ENCODE measurements around the gene TRABD2B. TPM values are rescaled to one million over a fixed set of nuclear protein-coding genes. Genes with fewer than 3 reads are reported as not detected.

Gene TRABD2B
- polyA plus RNA-seq, 4 donors, result under 0.01 to 2.6 (median 2.2) TPM; not detected in 1

DNA sequence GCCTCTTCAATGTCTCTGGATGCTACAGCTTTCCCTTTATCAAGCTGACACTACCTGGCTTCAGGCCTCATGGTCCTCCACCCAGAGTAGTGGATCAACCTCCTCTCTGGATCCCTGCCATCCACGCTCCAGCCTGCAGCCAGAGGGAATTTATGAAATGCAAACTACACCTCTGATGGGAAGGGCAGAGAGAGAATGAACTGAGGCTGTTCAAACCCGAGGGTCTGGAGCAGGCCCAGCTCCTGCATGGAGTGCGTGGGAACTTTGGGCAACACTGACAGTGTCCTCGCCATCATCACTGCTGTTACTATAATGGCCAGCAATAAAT, 157.8 kb downstream of the TRABD2B start:
- FAIRE-seq (no peak), DNase-seq (no peak)
- H3K36me3 ChIP-seq (ENCODE audit: control insufficient read depth in 3 of 3, insufficient read depth in 2 of 3, low read depth in 1 of 3, low read length in 3 of 3), result no peaks in the 10 kb centered on the region
- H3K4me1 ChIP-seq (ENCODE audit: control insufficient read depth in 3 of 3, insufficient read depth in 2 of 3, low read depth in 1 of 3, low read length in 2 of 3), result peaks cover 0 to 43% (median 6%) of the 10 kb centered on the region in 3 donors
- WGBS, 3 donors, result 73 to 79% (median 78%) methylated on average over 4 of the region's 4 CpGs
- H3K4me3 ChIP-seq (ENCODE audit: low read depth in 1 of 3, low read length in 3 of 3), result no peak overlapping the region
- H3K27me3 ChIP-seq (ENCODE audit: control insufficient read depth in 3 of 3, insufficient read depth in 3 of 3, low read length in 3 of 3), result no peaks in the 10 kb centered on the region
- peaks cover 0 to 3% of the 10 kb centered on the region in 2 donors for H3K9me3 ChIP-seq (ENCODE audit: control insufficient read depth in 2 of 2, insufficient read depth in 1 of 2, low read depth in 1 of 2, low read length in 1 of 2)
- no peak overlapping the region for H3K27ac ChIP-seq (ENCODE audit: low read depth in 1 of 3, low read length in 2 of 3)

- Histone ChIP-seq H3K4me1 (ENCODE audit: control insufficient read depth in 3 of 3, insufficient read depth in 2 of 3, low read depth in 1 of 3, low read length in 2 of 3) (peaks cover 0 to 37% (median 6%) of the 10 kb centered on the region in 3 donors), H3K27me3 (ENCODE audit: control insufficient read depth in 3 of 3, insufficient read depth in 3 of 3, low read length in 3 of 3) (no peaks in the 10 kb centered on the region), H3K27ac (ENCODE audit: low read depth in 1 of 3, low read length in 2 of 3) (peak overlapping the region; percentile 6 to 57 (median 6)), H3K9me3 (ENCODE audit: control insufficient read depth in 2 of 2, insufficient read depth in 1 of 2, low read depth in 1 of 2, low read length in 1 of 2) (peaks cover 0 to 6% of the 10 kb centered on the region in 2 donors), H3K4me3 (ENCODE audit: low read depth in 1 of 3, low read length in 3 of 3) (no peak overlapping the region), H3K36me3 (ENCODE audit: control insufficient read depth in 3 of 3, insufficient read depth in 2 of 3, low read depth in 1 of 3, low read length in 3 of 3) (no peaks in the 10 kb centered on the region)
- FAIRE-seq (no peak), DNase-seq (peak in 1 of 2 donors; percentile 65)
- WGBS, 3 donors, result 61 to 80% (median 62%) methylated on average over 16 of the region's 16 CpGs
Observed at GRCh38 chr1:47838562-47839432, 158.4 kb downstream of the TRABD2B start.

DNA sequence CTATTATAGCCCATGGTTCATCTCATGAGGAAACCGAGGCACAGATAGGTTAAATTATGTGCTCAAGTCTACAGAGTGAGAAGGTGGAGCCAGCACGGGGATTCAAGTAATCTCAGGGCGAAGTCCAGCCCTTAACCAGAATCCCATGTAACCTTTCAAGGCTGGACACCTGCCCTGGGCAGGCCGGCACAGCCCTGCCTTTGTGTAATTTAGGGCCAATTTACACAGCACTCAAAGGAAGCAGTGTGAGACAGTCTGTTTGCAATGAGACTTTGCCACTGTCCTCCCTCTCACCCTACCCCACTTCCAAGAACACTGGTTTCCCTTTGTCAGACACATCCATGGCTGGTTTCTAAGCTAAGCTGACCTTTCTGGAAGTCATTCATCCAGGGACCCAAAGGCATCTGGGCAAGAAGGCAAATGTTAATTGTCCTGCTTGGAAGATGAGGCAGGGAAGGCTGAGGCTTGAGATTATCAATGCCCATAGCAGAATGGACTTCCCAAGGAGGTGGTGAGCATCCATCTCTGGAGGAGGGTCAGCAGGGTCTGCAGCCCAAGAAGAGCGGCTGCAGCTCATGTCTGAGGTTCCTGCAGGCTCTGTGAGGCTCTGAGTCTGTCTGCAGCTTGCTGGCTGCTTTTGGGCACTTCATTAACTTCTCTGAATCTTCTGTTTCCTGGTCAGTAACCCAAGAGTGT, 159.2 kb downstream of the TRABD2B start:
- peaks cover 0 to 6% of the 10 kb centered on the region in 2 donors for H3K9me3 ChIP-seq (ENCODE audit: control insufficient read depth in 2 of 2, insufficient read depth in 1 of 2, low read depth in 1 of 2, low read length in 1 of 2)
- DNase-seq (peak; percentile 63 to 84), FAIRE-seq (no peak)
- peak overlapping the region; percentile 6 to 57 (median 6) for H3K27ac ChIP-seq (ENCODE audit: low read depth in 1 of 3, low read length in 2 of 3)
- H3K4me1 ChIP-seq (ENCODE audit: control insufficient read depth in 3 of 3, insufficient read depth in 2 of 3, low read depth in 1 of 3, low read length in 2 of 3), result peaks cover 0 to 35% (median 6%) of the 10 kb centered on the region in 3 donors
- WGBS, 3 donors, result 34 to 63% (median 50%) methylated on average over 5 of the region's 5 CpGs
- H3K36me3 ChIP-seq (ENCODE audit: control insufficient read depth in 3 of 3, insufficient read depth in 2 of 3, low read depth in 1 of 3, low read length in 3 of 3), result no peaks in the 10 kb centered on the region
- H3K27me3 ChIP-seq (ENCODE audit: control insufficient read depth in 3 of 3, insufficient read depth in 3 of 3, low read length in 3 of 3), result no peaks in the 10 kb centered on the region
- H3K4me3 ChIP-seq (ENCODE audit: low read depth in 1 of 3, low read length in 3 of 3), result no peak overlapping the region

DNA sequence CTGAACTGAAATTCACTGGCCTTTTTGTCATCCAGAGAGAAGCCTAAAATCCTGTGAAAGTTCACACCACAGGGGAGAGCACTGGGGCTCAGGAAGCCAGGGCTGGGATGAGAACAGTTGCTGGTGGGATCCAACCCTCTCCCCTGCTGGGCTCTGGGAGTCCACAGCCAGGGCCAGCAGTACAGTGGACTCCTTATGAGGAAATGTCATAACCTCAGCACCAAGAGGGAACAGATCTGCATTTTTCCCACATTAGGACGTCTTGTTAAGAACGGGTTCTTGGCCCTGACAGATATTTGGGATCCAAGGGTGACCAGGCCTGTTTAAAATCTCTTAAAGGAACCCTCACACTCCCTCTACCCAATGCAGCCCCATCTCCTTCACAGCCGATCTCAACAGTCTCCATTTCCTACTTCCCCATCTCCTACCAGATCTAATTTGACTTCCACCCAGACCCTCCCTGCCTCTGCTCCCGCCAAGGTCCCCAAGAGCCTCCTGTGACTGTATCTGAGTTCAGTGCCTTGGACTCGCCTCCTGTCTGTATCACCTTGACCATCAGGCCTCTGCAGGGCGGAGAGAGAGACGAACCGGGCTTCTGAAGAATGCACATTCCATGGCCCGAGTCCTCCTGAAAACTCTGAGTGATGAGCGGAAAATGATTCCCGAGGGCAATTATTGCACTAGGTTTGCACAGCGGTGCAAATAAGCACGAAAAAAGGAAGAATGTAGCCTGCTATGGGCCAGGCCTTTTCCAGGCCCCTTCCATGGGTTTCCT, 159.9 kb downstream of the TRABD2B start:
- DNase-seq, result no peak
- no peaks in the 10 kb centered on the region for H3K27me3 ChIP-seq (ENCODE audit: control insufficient read depth in 3 of 3, insufficient read depth in 3 of 3, low read length in 3 of 3)
- peaks cover 0 to 35% (median 6%) of the 10 kb centered on the region in 3 donors for H3K4me1 ChIP-seq (ENCODE audit: control insufficient read depth in 3 of 3, insufficient read depth in 2 of 3, low read depth in 1 of 3, low read length in 2 of 3)
- peaks cover 0 to 6% of the 10 kb centered on the region in 2 donors for H3K9me3 ChIP-seq (ENCODE audit: control insufficient read depth in 2 of 2, insufficient read depth in 1 of 2, low read depth in 1 of 2, low read length in 1 of 2)
- FAIRE-seq, result no peak
- H3K27ac ChIP-seq (ENCODE audit: low read depth in 1 of 3, low read length in 2 of 3), result peak overlapping the region in 2 of 3 donors; percentile 2 to 21
- 84 to 90% (median 89%) methylated on average over 13 of the region's 13 CpGs for WGBS, 3 donors
- H3K36me3 ChIP-seq (ENCODE audit: control insufficient read depth in 3 of 3, insufficient read depth in 2 of 3, low read depth in 1 of 3, low read length in 3 of 3), result no peaks in the 10 kb centered on the region
- no peak overlapping the region for H3K4me3 ChIP-seq (ENCODE audit: low read depth in 1 of 3, low read length in 3 of 3)

DNA sequence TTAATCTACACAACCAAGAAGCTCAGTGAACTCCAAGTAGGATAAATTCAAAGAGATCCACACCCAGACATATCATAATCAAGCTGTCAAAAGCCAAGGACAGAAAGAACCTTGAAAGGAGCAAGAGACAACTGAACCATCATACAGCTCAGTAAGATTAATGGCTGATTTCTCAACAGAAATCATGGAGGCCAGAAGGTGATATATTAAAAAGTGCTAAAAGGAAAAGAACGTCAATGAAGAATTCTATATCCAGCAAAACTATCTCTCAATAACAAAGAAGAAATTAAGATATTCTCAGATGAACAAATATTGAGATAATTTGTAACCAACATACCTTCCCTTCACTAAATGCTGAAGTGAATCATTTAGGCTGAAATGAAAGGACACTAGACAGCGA, 161.8 kb downstream of the TRABD2B start:
- Histone ChIP-seq H3K9me3 (ENCODE audit: control insufficient read depth in 2 of 2, insufficient read depth in 1 of 2, low read depth in 1 of 2, low read length in 1 of 2) (peaks cover 0 to 6% of the 10 kb centered on the region in 2 donors), H3K36me3 (ENCODE audit: control insufficient read depth in 3 of 3, insufficient read depth in 2 of 3, low read depth in 1 of 3, low read length in 3 of 3) (no peaks in the 10 kb centered on the region), H3K27ac (ENCODE audit: low read depth in 1 of 3, low read length in 2 of 3) (no peak overlapping the region), H3K4me1 (ENCODE audit: control insufficient read depth in 3 of 3, insufficient read depth in 2 of 3, low read depth in 1 of 3, low read length in 2 of 3) (peaks cover 2 to 26% (median 8%) of the 10 kb centered on the region in 3 donors), H3K4me3 (ENCODE audit: low read depth in 1 of 3, low read length in 3 of 3) (no peak overlapping the region), H3K27me3 (ENCODE audit: control insufficient read depth in 3 of 3, insufficient read depth in 3 of 3, low read length in 3 of 3) (no peaks in the 10 kb centered on the region)
- DNase-seq, result no peak
- no peak for FAIRE-seq
- WGBS, 3 donors, result 70 to 92% (median 79%) methylated on average over 2 of the region's 2 CpGs

DNA sequence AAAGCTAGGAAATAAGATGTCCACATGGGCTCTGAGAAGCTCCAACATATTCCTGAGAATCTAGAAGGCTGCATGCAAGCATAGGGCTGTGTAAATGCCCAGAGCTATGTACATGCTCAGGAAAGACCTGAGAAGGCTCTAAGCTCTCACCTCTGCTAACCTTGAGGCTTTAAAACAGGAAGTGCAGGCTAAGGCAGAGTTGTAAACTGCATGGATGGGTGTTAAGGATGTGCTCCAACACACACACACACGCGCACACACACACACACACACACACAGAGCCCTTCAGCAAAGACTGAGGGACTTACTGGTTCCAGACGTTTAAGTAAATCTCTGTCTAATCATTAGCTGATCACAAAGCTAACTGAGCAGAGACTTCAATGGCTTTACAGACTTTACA, 162.9 kb downstream of the TRABD2B start:
- no peak for FAIRE-seq
- no peaks in the 10 kb centered on the region for H3K36me3 ChIP-seq (ENCODE audit: control insufficient read depth in 3 of 3, insufficient read depth in 2 of 3, low read depth in 1 of 3, low read length in 3 of 3)
- H3K27ac ChIP-seq (ENCODE audit: low read depth in 1 of 3, low read length in 2 of 3), result no peak overlapping the region
- H3K4me3 ChIP-seq (ENCODE audit: low read depth in 1 of 3, low read length in 3 of 3), result no peak overlapping the region
- WGBS, 3 donors, result 43 to 49% (median 48%) methylated on average over 3 of the region's 3 CpGs
- no peaks in the 10 kb centered on the region for H3K27me3 ChIP-seq (ENCODE audit: control insufficient read depth in 3 of 3, insufficient read depth in 3 of 3, low read length in 3 of 3)
- peak in 1 of 2 donors; percentile 22 for DNase-seq
- peaks cover 2 to 24% (median 8%) of the 10 kb centered on the region in 3 donors for H3K4me1 ChIP-seq (ENCODE audit: control insufficient read depth in 3 of 3, insufficient read depth in 2 of 3, low read depth in 1 of 3, low read length in 2 of 3)
- peaks cover 0 to 6% of the 10 kb centered on the region in 2 donors for H3K9me3 ChIP-seq (ENCODE audit: control insufficient read depth in 2 of 2, insufficient read depth in 1 of 2, low read depth in 1 of 2, low read length in 1 of 2)

DNA sequence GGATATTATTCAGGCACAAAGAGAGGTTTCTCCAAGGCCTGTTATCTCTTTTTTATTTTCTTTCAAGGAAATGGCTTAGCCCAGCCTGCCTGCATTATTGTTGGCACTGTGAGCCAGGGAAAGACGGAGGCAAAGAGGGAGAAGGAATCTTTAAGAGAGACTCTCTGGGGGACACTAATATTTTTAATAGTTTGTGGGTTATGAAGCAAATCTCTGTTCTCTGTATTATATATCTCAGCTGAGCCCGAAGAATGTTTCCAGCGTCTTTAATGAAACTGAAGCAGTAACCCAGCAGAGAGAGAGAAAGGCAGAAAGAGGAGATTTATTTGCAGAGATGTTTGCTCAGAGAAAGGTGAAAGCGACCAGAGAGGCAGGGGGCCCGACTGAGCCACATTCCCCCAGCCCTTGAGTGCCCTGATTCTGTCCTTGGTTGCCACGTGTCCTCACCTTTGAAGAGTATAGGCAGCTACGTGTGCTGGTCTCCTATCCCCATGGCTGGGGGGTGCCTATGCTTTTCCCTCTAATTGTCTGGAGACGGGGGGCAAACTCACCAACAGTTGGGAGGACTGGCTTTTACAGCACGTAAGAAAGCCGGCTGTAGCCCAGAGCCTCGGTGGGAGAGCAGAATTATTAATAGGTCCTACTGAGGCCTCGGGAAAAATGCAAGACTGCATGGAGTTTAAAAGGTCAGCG, 166.4 kb downstream of the TRABD2B start:
- WGBS, 3 donors, result 71 to 73% (median 73%) methylated on average over 13 of the region's 13 CpGs
- FAIRE-seq (no peak), DNase-seq (no peak)
- Histone ChIP-seq H3K4me3 (ENCODE audit: low read depth in 1 of 3, low read length in 3 of 3) (no peak overlapping the region), H3K36me3 (ENCODE audit: control insufficient read depth in 3 of 3, insufficient read depth in 2 of 3, low read depth in 1 of 3, low read length in 3 of 3) (peaks cover 0 to 5% (median 0%) of the 10 kb centered on the region in 3 donors), H3K27ac (ENCODE audit: low read depth in 1 of 3, low read length in 2 of 3) (peak overlapping the region in 1 of 3 donors; percentile 11), H3K27me3 (ENCODE audit: control insufficient read depth in 3 of 3, insufficient read depth in 3 of 3, low read length in 3 of 3) (no peaks in the 10 kb centered on the region), H3K9me3 (ENCODE audit: control insufficient read depth in 2 of 2, insufficient read depth in 1 of 2, low read depth in 1 of 2, low read length in 1 of 2) (peaks cover 0 to 3% of the 10 kb centered on the region in 2 donors), H3K4me1 (ENCODE audit: control insufficient read depth in 3 of 3, insufficient read depth in 2 of 3, low read depth in 1 of 3, low read length in 2 of 3) (peaks cover 2 to 7% (median 2%) of the 10 kb centered on the region in 3 donors)

All from small intestine (tissue), 7 donors.